KMS-11 (cell line): ENCODE measurements around the gene TFR2.

Experiments
- H2AFZ ChIP-seq: fragments of 200-600 bp; sonication (generic); 2 replicates; pipeline ENCODE4 v1.6.1; 2016; ENCODE audit warnings: antibody characterized with exemption, mixed run types, low read depth
- H3K27ac ChIP-seq: fragments of 200-600 bp; sonication (generic); 2 replicates; pipeline ENCODE4 v1.6.1; 2016; ENCODE audit warnings: mild to moderate bottlenecking, mixed run types
- H3K27me3 ChIP-seq: fragments of 200-600 bp; sonication (generic); 2 replicates; pipeline ENCODE4 v1.6.1; 2017; ENCODE audit warnings: mild to moderate bottlenecking, low read depth, mixed run types, moderate library complexity; ENCODE audit not compliant: insufficient read depth
- H3K36me3 ChIP-seq: fragments of 200-600 bp; sonication (generic); 2 replicates; pipeline ENCODE4 v1.6.1; 2017; ENCODE audit warnings: mild to moderate bottlenecking, mixed run types; ENCODE audit not compliant: insufficient read depth
- H3K4me1 ChIP-seq: fragments of 200-600 bp; sonication (generic); 2 replicates; pipeline ENCODE4 v1.6.1; 2016; ENCODE audit warnings: mild to moderate bottlenecking, low read depth, mixed run types; ENCODE audit not compliant: poor library complexity, severe bottlenecking
- H3K4me2 ChIP-seq: fragments of 200-600 bp; sonication (generic); 2 replicates; pipeline ENCODE4 v1.7.0; 2016; ENCODE audit warnings: mild to moderate bottlenecking, mixed run types
- H3K4me3 ChIP-seq: fragments of 200-600 bp; sonication (generic); IDR thresholded peaks from 2 replicates; pipeline ENCODE4 v1.6.1; 2017; ENCODE audit warnings: low read depth, low read length, mixed read lengths; ENCODE audit not compliant: insufficient read depth
- H3K79me2 ChIP-seq: fragments of 200-600 bp; sonication (generic); 2 replicates; pipeline ENCODE4 v1.6.1; 2016; ENCODE audit warnings: low read depth, mixed run types; ENCODE audit not compliant: insufficient read depth
- H3K9ac ChIP-seq: fragments of 200-600 bp; sonication (generic); 2 replicates; pipeline ENCODE4 v1.6.1; 2016; ENCODE audit warnings: mild to moderate bottlenecking, mixed run types
- H4K20me1 ChIP-seq: fragments of 200-600 bp; sonication (generic); 2 replicates; pipeline ENCODE4 v1.6.1; 2016; ENCODE audit warnings: mild to moderate bottlenecking, mixed run types; ENCODE audit not compliant: insufficient read depth
- TF ChIP-seq, protein P1 (sequence below): fragments of 200-600 bp; sonication (generic); conservative IDR thresholded peaks from 2 replicates; pipeline ENCODE4 v1.6.1; 2017; ENCODE audit warnings: low read depth, mild to moderate bottlenecking, antibody characterized with exemption, low read length, moderate library complexity, mixed read lengths

The TFR2 gene

DNA sequence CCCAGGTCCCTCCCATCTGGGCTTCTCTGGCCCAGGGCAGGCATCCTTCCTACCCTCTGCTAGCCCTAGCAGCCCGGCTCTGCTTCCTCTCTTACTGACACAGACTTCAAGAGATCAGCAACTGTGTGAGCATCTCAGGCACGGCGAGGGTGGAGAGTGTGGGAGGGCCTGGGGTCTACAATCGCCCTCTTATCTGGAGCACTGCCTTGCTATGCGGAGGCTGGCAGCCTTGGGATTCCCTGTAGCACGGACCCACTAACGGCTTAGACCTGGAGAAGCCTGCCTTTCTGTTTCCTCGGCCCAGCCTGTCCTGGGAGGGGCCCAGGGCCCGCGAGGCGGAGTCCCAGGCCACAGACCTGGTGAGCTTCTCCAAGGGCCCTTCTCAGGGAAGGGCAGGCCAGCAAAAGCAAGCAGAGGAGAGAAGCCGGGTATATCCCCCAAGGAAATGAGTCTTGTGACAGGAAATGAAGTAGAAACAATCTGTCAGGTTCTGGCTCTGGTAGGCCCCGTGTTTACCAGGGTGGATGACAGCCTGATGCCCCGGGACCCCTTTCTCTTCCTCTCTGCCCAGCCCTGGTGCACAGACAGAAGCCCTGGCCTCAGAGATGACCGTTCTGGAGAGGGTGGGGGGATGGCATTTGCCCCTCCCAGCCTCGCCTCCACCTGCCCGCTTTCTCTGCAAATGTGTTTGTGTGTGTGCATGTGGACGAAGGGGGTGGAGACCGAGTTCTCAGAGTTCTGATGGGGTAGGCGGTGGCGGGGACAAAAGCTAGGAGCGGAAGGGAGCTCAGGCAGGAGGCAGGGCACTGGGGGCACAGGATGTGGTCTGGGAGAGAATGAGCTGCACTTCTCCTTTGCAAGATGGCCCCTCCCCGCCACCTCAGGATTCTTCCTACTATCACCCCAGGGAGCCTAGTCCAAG lies 58.0 kb downstream of the TFR2 start:
- H3K27me3 ChIP-seq = peaks cover 6% of the 10 kb centered on the region; the same call in 1 of the 2 replicates
- H3K4me1 ChIP-seq = peaks cover 12% of the 10 kb centered on the region
- H3K4me2 ChIP-seq = no peak overlapping the region
- no peak overlapping the region for H3K4me3 ChIP-seq
- H2AFZ ChIP-seq = no peak overlapping the region
- no peak overlapping the region for H3K9ac ChIP-seq
- no peaks in the 10 kb centered on the region for H3K36me3 ChIP-seq
- TF ChIP-seq, protein P1, sequence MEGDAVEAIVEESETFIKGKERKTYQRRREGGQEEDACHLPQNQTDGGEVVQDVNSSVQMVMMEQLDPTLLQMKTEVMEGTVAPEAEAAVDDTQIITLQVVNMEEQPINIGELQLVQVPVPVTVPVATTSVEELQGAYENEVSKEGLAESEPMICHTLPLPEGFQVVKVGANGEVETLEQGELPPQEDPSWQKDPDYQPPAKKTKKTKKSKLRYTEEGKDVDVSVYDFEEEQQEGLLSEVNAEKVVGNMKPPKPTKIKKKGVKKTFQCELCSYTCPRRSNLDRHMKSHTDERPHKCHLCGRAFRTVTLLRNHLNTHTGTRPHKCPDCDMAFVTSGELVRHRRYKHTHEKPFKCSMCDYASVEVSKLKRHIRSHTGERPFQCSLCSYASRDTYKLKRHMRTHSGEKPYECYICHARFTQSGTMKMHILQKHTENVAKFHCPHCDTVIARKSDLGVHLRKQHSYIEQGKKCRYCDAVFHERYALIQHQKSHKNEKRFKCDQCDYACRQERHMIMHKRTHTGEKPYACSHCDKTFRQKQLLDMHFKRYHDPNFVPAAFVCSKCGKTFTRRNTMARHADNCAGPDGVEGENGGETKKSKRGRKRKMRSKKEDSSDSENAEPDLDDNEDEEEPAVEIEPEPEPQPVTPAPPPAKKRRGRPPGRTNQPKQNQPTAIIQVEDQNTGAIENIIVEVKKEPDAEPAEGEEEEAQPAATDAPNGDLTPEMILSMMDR = no peak
- H4K20me1 ChIP-seq = no peaks in the 10 kb centered on the region
- no peak overlapping the region for H3K27ac ChIP-seq
- peaks cover 4% of the 10 kb centered on the region; the same call in 1 of the 2 replicates for H3K79me2 ChIP-seq

DNA sequence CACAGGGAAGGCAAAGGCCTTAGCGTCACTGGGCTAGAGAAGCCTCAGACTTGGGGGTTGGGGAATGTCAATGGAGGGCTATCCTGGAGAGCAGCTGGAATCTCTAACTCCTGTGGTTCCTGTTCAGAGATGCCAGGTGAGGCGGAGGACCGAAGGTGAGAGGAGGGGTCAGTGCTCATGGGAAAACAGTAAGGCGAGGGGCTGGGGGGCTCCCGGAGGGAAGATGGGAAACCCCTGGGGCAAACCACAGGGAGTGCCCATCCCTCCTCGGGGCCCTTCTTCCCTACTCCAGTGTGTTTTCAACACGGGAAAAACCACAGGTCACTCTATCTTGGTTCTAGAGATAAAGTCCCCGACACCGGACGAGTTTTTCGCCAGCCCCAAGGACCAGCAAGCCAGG lies 58.7 kb downstream of the TFR2 start:
- no peak overlapping the region for H3K4me2 ChIP-seq
- H3K79me2 ChIP-seq = peaks cover 4% of the 10 kb centered on the region; the same call in 1 of the 2 replicates
- H3K4me3 ChIP-seq = no peak overlapping the region
- H3K27ac ChIP-seq = no peak overlapping the region
- peaks cover 12% of the 10 kb centered on the region for H3K4me1 ChIP-seq
- peaks cover under 1% of the 10 kb centered on the region; the same call in 1 of the 2 replicates for H3K27me3 ChIP-seq
- TF ChIP-seq, protein P1 = no peak
- H3K36me3 ChIP-seq = no peaks in the 10 kb centered on the region
- H3K9ac ChIP-seq = no peak overlapping the region
- no peaks in the 10 kb centered on the region for H4K20me1 ChIP-seq
- no peak overlapping the region for H2AFZ ChIP-seq

DNA sequence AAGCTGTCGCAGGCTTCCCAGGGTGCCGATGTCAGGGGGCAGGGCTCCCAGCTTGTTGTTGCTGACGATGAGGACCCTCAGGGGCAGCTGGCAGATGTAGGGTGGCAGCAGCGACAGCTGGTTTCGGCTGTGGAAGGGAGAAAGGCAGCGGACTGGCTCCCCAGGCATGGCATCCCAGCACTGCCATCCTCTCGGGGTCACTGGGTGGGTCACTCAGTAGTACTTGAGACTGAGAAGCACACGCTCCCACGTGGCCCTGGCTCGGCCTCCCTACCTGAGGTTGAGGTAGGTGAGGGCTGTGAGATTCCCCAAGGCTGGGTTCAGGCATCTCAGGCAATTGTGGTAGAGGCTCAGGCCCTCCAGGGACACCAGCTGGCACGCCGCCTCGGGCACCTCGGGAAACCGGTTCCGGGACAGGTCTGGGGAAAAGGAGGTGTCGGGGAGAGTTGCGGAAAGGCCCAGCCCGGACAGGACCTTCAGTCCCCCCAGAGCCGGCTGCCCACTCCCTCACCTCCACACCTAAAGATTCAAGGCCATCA lies 59.2 kb downstream of the TFR2 start:
- Histone ChIP-seq H4K20me1 (no peaks in the 10 kb centered on the region), H3K36me3 (no peaks in the 10 kb centered on the region), H3K4me3 (no peak overlapping the region), H3K4me2 (no peak overlapping the region), H3K27me3 (no peaks in the 10 kb centered on the region), H2AFZ (no peak overlapping the region), H3K79me2 (peaks cover 4% of the 10 kb centered on the region; the same call in 1 of the 2 replicates), H3K27ac (no peak overlapping the region), H3K9ac (no peak overlapping the region), H3K4me1 (peaks cover 12% of the 10 kb centered on the region)
- TF ChIP-seq, protein P1 = no peak

DNA sequence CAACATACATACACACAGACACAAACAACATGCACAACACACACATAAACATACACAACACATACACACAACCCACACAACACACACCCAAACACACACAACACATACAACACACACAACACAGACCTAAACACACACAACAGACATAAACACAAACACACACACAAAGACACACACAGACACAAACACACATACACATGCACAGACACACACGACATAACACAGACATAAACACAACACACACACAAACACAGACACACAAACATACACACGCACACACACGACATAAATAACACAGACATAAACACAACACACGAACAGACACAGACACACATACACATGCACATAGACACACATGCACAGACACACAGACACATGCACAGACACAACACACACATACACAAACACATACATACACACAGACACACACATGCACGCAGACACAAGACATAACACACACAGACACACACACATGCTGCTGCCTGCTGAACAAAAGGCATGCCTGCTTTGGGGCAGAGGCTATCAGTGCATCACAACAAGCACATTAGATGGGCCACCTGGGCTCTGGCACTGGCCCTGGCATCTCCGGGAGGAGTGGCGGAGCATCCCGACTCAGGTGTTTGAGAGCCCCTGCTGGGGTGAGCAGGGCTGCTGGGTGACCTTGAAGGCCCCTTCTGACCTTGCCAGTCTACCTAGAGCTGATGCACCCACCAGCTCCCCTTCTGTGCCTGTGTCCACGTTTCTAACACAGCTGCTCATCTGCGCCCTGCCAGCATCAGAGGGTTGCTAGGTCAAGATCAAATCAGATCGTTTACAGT lies 60.7 kb downstream of the TFR2 start:
- Histone ChIP-seq H3K27me3 (no peaks in the 10 kb centered on the region), H3K27ac (peak overlapping the region; percentile 7; the same call in 1 of the 2 replicates), H3K79me2 (peaks cover 4% of the 10 kb centered on the region; the same call in 1 of the 2 replicates), H3K36me3 (no peaks in the 10 kb centered on the region), H3K4me3 (no peak overlapping the region), H2AFZ (no peak overlapping the region), H3K4me2 (no peak overlapping the region), H4K20me1 (no peaks in the 10 kb centered on the region), H3K4me1 (peaks cover 12% of the 10 kb centered on the region), H3K9ac (no peak overlapping the region)
- TF ChIP-seq, protein P1 = no peak
